ENCODE data around the gene SPAG16. TPM values are rescaled to one million over a fixed set of nuclear protein-coding genes. Genes with fewer than 3 reads are reported as not detected.

The SPAG16 gene
- polyA plus RNA-seq, 2 of the 4 experiments (the other 2 are of a cell fraction) = 19.1 to 27.6 TPM

DNA sequence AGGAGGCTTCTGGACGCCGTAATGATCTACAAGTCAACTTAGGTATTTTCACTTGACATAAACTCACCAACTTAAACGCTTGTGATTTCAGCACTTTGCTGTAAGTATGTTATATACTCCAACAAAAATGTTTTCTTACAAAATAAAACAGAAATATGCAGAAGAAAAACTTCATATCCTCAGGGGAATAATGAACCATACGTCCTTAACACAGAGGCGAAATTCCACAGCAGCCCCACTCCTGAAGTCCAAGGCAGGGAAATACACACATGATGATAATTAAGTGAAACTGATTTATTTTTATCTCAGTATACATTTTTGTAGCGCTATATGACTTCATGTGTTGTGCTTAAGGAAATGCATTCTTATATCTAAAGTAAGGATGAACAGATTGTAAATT, 791.2 kb downstream of the SPAG16 start:
- FAIRE-seq (no peak), DNase-seq (ENCODE audit: low read depth in 1 of 2, low spot score in 1 of 2) (no peak), ATAC-seq (no peak)
- WGBS (ENCODE audit: missing lambda C conversion rate) = 82% methylated on average over 6 of the region's 6 CpGs
- H3K4me3 ChIP-seq = no peak overlapping the region
- TF ChIP-seq FOSL2 (IDR thresholded peaks at IDR 0.05) (no peak), FOSL2 (CRISPR knock-in tag; IDR thresholded peaks at IDR 0.05) (no peak), ZNF302 (CRISPR knock-in tag; IDR thresholded peaks at IDR 0.05) (no peak), HOXB5 (CRISPR knock-in tag; IDR thresholded peaks at IDR 0.05) (no peak), POLR2AphosphoS2 (conservative IDR thresholded peaks at IDR 0.05; ENCODE audit: low read length) (no peak), RNF2 (IDR thresholded peaks at IDR 0.05; ENCODE audit: borderline replicate concordance, low read depth) (no peak), KDM5A (IDR thresholded peaks at IDR 0.05) (no peak), EHF (CRISPR knock-in tag; IDR thresholded peaks at IDR 0.05) (no peak), EP300 (IDR thresholded peaks at IDR 0.05) (no peak), NR3C1 (IDR thresholded peaks at IDR 0.05) (no peak), CHD2 (IDR thresholded peaks at IDR 0.05; ENCODE audit: low read length, partially characterized antibody) (no peak), NFE2L2 (conservative IDR thresholded peaks at IDR 0.05; ENCODE audit: low read length) (no peak), MYC (IDR thresholded peaks at IDR 0.05; ENCODE audit: borderline replicate concordance, low read length) (no peak)
- TF ChIP-seq, protein P1, sequence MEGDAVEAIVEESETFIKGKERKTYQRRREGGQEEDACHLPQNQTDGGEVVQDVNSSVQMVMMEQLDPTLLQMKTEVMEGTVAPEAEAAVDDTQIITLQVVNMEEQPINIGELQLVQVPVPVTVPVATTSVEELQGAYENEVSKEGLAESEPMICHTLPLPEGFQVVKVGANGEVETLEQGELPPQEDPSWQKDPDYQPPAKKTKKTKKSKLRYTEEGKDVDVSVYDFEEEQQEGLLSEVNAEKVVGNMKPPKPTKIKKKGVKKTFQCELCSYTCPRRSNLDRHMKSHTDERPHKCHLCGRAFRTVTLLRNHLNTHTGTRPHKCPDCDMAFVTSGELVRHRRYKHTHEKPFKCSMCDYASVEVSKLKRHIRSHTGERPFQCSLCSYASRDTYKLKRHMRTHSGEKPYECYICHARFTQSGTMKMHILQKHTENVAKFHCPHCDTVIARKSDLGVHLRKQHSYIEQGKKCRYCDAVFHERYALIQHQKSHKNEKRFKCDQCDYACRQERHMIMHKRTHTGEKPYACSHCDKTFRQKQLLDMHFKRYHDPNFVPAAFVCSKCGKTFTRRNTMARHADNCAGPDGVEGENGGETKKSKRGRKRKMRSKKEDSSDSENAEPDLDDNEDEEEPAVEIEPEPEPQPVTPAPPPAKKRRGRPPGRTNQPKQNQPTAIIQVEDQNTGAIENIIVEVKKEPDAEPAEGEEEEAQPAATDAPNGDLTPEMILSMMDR (IDR thresholded peaks at IDR 0.05) = no peak
- TF ChIP-seq, protein P2, sequence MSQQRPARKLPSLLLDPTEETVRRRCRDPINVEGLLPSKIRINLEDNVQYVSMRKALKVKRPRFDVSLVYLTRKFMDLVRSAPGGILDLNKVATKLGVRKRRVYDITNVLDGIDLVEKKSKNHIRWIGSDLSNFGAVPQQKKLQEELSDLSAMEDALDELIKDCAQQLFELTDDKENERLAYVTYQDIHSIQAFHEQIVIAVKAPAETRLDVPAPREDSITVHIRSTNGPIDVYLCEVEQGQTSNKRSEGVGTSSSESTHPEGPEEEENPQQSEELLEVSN (IDR thresholded peaks at IDR 0.05; ENCODE audit: borderline replicate concordance, low read depth) = no peak
- TF ChIP-seq, protein P3, sequence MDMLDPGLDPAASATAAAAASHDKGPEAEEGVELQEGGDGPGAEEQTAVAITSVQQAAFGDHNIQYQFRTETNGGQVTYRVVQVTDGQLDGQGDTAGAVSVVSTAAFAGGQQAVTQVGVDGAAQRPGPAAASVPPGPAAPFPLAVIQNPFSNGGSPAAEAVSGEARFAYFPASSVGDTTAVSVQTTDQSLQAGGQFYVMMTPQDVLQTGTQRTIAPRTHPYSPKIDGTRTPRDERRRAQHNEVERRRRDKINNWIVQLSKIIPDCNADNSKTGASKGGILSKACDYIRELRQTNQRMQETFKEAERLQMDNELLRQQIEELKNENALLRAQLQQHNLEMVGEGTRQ (IDR thresholded peaks at IDR 0.05) = no peak
- ChIA-PET POLR2A (no interaction called here), CTCF (no interaction called here)
- H3K4me2 ChIP-seq = no peak overlapping the region; the same call in 2 of the 3 replicates
- H3K4me1 ChIP-seq = peaks cover 28% of the 10 kb centered on the region
- H3K9me3 ChIP-seq = no peaks in the 10 kb centered on the region
- no peak overlapping the region for H3K27ac ChIP-seq

DNA sequence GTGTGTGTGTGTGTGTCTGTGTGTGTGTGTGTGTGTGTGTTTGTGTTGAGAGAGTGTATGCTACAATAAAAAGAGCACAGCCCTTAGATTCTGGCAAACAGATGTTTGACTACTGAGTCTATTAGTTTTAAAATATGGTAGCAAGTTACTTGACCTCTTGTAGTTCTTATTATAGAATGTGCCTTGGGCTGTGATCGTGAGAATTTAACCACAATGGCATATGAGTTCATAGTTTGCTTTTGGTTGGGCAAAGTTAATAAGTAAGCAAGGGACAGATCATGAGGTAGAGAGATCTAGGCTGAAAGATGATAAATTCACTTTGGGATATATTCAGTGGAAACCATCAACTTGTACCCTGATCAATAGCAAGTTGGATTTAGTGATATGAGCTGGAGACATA, 792.3 kb downstream of the SPAG16 start:
- FAIRE-seq (no peak), ATAC-seq (peak; percentile 89 to 92), DNase-seq (ENCODE audit: low read depth in 1 of 2, low spot score in 1 of 2) (peak; percentile 3 to 72)
- H3K4me1 ChIP-seq = peaks cover 21% of the 10 kb centered on the region
- 4% methylated on average over 1 of the region's 1 CpG for WGBS (ENCODE audit: missing lambda C conversion rate)
- H3K27ac ChIP-seq = no peak overlapping the region
- ChIA-PET POLR2A (no interaction called here), CTCF (no interaction called here)
- no peak overlapping the region for H3K4me3 ChIP-seq
- peak overlapping the region; percentile 64 for H3K4me2 ChIP-seq
- no peaks in the 10 kb centered on the region for H3K9me3 ChIP-seq
- TF ChIP-seq RAD21 (conservative IDR thresholded peaks at IDR 0.05 in 1 of 2, IDR thresholded peaks at IDR 0.05 in 1 of 2) = 0 out of 5 replicates have a peak, but pooled peaks of 1 of the 2 experiments have one; percentile 9
- TF ChIP-seq FOSL2 (IDR thresholded peaks at IDR 0.05) = no peak
- peak; percentile 42; the same call in 1 of the 2 replicates for TF ChIP-seq FOSL2 (CRISPR knock-in tag; IDR thresholded peaks at IDR 0.05)
- peak in 1 of 2 experiments; percentile 53; a peak in 1 of 4 replicates for TF ChIP-seq CEBPB (IDR thresholded peaks at IDR 0.05)
- TF ChIP-seq GATA3 (IDR thresholded peaks at IDR 0.05; ENCODE audit: borderline replicate concordance) = peak; percentile 70; the same call in 1 of the 2 replicates
- no peak for TF ChIP-seq TFCP2L1 (CRISPR knock-in tag; IDR thresholded peaks at IDR 0.05)
- TF ChIP-seq, protein P4, sequence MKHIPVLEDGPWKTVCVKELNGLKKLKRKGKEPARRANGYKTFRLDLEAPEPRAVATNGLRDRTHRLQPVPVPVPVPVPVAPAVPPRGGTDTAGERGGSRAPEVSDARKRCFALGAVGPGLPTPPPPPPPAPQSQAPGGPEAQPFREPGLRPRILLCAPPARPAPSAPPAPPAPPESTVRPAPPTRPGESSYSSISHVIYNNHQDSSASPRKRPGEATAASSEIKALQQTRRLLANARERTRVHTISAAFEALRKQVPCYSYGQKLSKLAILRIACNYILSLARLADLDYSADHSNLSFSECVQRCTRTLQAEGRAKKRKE (CRISPR knock-in tag; IDR thresholded peaks at IDR 0.05; ENCODE audit: low read depth) = no peak
- TF ChIP-seq, protein P5, sequence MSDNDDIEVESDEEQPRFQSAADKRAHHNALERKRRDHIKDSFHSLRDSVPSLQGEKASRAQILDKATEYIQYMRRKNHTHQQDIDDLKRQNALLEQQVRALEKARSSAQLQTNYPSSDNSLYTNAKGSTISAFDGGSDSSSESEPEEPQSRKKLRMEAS (IDR thresholded peaks at IDR 0.05) = peak; percentile 31; the same call in 1 of the 2 replicates

Measured in A549 (cell line).